HG02884 (cell line): ENCODE data around the gene MDK.

Experiments
- ATAC-seq: cut with Tn5 transposase; IDR thresholded peaks from one replicate; pipeline ENCODE4 v1.9.1; 2021; ENCODE audit warnings: mild to moderate bottlenecking, moderate library complexity; ENCODE audit not compliant: unreplicated experiment

Gene MDK

DNA sequence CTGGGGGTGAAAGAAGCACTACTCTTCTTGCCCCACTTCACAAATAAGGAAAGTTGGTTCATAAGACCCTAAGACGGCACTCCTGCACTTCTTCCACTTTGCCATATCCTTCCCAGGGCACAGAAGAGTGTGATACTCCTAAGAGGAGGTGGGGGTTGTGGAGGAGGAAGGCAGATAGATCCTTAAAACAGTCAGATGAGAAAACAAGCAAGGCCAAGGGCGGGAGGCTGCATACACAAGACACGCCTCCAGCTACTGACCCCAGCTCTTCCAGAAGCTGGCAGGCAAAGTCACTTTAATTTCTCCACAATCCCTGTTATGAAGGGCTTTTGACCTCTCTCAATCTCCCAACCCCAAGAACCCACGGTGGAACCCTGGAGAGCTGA lies 11.8 kb downstream of the MDK start:
- ATAC-seq: no peak

DNA sequence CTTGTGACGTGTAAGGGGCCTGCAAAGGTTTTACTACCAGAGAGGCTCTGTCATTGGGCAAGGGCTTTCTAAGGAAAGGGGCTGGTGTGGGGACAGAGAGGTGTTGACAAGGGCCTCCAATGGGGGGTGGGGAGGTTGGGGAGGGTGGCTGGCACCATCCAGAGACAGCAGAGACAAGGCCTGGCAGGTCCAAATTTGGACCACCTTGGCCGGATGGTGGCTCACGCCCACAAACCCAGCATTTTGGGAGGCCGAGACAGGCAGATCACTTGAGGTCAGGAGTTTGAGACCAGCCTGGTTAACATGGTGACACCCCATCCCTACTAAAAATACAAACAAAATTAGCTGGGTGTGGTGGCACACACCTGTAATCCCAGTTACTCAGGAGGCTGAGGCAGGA lies 12.3 kb downstream of the MDK start:
- no peak for ATAC-seq

DNA sequence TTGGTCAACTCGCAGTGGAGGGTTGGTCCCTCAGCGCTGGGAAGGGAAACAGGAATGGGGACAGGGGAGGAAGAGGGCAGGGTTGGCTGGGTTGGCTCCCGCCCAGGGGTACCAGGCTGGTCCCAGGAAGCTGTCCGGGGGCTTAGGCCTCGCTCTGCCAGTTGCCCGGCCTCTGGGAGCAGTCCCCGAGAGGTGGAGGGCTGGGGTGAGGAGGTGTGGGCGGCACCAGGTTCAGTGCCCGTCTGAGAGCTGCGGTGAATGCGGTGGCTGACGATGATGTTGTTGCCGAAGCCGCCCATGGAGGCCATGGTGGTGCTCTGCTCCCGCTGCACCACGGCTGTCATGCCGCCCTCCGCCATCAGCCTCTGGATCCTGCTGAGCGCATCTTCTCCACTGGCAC lies 16.1 kb downstream of the MDK start:
- ATAC-seq: no peak

DNA sequence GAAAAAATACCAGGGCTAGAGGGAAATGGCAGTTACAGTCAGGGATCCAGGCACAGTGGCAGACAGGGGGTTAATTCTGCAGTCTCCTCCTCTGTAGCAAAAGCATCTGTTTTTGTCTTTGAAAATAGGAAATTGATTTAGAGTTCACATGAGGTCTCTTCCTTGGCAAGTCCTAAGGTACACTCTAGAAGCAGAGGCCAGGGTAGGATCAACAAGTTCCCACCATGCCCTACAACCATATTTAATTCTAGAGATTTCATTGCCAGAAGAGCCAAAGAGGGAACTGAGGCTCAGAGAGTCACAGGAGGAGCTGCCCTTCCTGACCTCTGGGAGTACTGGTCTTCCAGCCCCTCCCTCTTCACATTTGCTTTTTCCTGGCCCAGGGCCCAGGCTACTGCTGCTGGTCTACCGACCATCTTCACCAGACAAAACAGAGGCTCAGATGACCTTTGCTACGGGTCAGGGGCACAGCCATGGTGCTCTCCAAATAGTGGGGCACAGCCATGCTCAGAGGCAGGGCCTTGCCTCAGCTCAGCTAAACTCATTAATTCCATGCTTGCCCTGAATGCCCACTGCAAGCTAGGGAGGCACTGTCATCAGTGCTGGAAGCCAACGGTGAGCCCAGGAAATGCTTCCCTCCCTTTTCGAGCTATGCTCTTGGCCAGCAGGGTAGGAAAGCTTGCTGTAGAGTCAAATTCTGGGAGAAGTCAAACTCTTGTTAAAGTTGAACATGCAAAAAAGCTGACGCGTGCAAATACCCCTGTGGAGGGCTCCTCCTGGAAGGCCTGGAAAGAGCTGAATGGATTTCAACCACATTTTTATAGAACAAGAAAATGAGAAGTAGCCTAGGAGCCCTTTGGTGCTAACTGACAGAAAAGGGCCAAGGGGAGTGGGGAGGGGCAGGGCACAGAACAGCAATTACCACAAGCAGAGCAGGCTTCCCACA lies 21.8 kb downstream of the MDK start:
- ATAC-seq: no peak

DNA sequence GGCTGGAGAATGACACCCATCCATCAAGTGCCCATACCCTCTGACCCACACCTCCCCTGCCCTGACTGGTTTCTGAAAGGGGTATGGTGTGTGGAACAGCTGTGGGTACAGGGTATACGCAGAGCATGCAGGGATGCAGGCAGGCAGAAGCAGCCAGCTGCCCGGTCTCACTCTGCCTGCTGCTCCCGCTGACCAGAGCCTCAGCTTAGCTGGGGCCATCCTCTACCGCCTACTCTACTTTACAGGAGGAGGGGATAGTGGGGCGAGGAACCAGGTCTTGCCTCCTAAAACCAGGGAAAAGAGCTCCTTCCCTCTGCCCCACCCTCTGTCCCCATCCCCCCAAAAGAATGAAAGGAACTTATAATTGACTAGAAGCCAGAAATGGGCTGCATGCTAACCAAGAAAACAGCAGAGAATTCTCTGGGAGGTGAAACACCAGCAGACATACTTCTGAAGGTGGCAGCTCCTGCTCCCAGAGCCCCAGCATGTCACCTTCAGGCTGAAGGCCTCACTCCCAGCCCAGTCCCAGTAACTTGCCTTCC lies 23.1 kb downstream of the MDK start:
- ATAC-seq: no peak

DNA sequence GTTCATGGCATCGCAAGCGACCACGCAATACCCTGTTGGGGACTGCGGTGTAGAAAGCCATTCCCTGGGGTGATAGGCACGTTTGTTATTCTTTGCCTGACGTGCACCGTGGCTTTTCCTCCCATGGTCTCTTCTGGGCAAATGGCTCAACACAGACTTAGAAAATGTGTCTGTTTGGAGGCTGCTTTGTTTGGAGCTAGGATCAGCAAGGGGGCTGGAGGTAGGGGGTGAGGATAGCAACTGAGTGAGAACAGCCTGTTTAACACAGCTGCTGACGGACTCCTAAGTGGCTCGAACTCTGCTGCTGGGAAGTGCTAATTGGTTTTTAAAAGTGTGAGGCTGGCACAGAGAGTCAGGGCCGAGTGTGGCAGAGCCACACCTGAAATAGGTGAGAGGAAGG lies 26.2 kb downstream of the MDK start:
- ATAC-seq: no peak

DNA sequence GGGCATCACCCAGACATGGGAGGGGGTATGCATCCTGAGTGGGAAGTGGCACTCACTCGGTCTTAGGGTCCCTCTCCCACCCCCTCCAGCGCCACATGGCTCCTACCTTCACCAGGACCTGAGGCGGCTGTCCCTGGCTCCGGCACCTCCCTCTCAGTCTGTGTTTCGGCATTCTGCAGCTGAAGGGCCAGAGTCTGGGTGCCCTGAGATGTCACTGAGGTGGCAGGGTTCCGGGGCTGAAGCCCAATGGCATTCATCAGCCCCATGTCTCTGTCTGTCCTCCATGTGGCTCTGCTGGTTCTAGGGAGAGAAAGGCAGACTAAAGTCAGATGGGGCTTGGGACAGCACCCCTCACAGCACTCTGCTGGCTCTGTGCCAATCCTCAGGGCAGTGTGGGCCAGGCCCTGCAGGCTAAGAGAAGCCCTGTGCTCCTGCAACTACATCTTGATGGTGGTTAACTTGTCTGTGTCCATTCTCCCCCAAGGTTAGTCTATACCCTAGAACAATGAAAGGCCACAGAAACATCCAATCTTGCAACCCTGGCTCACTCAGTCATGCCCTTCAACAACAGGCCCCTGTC lies 27.0 kb downstream of the MDK start:
- no peak for ATAC-seq

DNA sequence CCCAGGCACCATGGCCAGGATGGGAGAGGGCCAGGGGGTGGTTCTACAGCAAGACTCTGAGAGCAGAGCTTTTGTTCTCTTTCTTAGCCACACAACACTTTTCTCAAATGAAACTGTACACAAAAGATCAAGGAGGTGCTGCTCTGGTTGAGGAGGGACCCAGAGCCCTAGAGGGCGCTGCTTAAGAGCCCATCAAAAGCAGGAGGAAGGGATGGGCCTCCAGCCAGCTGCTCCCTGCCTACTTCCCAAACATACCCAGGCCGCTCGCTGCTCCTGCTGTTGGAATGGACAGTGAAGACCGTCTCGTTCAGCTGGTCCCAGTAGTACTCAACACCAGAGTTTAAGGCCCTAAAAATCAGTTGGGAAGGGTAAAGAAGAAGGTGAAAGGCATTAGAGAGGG lies 28.6 kb downstream of the MDK start:
- no peak for ATAC-seq

DNA sequence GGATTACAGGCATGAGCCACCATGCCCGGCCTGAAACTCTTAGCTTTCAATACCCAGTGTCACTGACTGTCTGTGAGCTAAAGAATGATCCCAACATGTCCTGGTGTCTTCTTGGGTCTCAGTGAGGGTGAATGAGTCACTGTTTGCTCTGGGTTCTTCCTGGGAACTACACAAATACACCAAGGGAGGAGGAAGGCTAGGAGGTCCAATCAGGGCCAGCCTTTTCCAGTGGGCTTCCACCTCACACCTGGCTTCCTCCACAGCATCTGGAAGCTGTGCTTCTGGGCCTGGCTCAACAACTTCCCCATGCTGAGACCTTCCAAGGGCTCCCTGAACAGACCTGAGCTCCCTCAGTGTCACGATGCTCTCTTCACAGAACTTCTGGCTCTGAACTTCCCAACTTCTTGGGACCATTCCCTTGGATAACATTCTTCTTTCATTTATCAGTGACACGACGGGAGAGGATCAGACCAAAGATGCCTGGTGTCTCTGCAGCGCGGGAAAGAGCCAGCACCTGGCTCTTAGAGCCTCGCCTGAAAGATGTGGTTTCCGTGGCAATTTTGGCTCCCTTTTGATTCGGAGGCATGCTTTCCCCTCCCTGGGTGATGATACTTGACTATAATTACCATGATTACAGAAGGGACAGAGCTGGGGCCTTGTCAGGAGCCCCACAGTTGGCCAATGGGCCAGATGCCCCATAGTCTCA lies 32.4 kb downstream of the MDK start:
- ATAC-seq: no peak

DNA sequence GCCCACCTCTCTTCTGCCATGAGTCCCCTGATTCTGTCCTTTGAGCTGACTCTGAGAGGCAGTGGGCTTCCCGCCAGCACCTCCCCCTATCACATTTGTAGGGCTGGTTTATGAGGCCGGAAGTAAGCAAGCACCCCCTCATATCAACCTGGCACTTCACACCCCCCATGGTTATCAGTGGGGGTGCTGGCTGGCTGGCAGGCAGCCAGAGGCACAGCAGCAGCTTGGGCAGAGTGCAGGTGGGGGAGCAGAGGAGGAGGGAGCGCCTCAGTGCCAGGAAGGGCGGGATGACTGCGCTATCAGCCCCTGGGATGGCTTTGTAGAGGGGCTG lies 33.0 kb downstream of the MDK start:
- ATAC-seq: no peak

DNA sequence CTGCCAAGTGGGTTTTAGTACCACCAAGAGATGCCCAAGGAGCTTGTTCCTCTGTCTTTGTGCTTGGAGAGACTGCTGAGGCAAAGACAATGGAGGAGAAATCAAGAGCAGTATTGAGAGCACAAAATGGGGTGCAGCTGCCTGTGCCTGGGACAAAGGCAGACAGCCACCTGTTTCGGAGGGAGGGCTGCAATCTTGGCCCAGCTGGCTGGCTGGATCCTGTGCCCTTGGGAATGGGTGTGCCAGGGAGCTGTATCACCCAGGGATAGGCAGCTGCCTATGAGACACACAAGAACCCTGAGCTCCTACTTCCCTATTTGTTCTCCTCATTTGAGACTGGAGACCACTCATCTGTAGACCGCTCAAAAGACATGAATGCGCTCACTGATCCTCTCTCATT lies 33.4 kb downstream of the MDK start:
- no peak for ATAC-seq

DNA sequence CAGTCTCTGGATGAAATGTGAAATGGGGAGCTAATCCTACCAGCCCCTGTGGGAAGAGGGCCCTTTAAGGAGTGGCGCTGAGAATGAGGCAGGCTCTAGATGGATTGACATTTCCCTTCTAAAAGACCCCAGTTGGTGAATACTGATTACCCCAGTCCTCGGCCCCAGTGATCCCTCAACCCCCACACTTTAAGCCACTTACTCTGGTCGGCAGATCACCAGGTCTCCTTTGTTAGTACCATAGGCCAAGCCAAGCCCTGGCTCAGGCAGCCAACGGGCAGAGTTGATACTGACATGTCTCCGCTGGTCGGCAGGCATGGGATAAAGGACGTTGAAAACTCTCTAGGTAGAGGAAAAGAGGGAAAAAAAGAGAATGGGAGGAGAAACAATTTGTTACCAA lies 36.2 kb downstream of the MDK start:
- no peak for ATAC-seq

DNA sequence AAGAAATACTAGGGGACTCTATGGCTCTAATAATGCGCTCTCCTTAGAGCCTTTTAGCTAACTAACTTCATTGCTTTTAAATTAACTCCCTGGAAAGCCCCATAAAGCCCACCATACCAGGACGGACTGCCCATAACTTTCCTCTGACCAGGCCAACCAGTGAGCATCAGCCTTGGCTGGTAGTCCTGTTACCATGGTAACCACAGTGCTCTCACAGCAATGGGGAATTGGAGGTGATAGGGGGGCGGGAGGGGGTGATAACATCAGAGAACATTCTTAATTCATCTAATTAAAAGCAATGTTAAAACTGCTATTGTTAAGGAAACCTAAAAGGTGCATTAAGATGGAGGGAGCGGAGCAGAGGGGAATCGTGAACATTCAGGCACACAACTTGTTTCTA lies 37.3 kb downstream of the MDK start:
- ATAC-seq: no peak

DNA sequence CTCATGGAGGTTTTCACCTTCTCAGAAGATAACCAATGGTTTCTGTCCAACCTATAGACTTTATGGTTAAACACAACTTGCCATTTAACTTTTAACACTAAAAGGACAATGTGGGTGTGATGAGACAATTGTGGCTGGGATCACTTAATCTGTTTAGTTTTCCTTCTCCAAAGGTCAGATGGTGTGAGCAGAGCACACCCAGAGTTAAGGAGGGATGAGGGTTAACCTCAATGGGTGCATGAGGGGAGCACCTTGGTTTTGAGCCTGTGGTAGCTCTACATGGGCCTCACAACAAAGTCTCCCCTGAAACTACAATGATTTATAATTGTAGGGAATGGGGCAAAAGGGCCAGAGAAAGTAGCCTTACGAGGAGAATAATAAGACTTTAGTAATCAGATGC lies 39.0 kb downstream of the MDK start:
- ATAC-seq: no peak

DNA sequence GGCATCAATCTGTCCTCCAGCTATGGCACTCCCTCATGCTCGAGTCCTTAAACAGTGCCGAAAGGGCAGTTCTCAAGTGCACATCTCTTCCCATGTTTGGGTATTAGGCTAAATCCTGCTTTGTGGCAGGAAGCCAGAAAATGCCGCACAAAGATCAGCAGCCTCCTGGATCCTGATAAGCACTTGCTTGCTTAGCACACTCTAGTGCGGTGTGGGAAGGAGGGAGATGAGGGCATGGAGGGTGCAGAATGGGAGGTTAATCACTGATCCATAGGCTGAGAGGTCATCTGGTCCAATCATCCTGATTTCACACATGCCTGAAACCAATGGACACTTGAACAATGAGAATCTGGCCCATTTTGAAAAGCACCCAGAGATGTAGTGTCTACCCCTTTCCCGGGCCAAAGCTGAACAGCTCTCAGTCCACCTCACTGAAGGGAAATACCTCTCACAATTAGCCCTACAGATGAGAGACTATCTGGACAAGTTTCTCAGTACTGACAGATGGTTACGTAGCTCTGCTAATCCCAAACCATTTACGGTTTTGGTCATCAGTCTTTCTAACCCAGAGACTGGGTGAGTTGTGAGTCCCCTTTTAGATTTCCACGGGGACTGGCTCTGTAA lies 39.9 kb downstream of the MDK start:
- no peak for ATAC-seq

DNA sequence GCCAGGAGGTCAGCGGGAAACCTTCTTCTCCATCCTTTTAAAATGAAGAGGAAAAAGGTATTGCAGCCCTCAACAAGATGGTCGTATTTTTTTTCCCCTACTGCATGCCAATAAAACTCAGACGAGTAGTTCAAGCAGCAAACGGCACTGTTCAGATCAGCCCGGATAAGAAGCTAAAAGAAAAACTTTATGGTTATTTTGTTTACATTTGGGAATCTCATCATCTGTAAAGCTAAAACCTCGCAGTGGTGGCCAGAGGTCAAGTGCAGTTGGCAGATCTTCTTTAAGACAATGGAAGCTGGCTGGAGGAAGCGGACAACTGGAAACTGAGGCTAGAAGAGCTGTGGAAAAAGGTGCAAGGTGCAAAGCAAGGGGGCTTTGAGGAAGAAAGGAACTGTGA lies 41.1 kb downstream of the MDK start:
- no peak for ATAC-seq

DNA sequence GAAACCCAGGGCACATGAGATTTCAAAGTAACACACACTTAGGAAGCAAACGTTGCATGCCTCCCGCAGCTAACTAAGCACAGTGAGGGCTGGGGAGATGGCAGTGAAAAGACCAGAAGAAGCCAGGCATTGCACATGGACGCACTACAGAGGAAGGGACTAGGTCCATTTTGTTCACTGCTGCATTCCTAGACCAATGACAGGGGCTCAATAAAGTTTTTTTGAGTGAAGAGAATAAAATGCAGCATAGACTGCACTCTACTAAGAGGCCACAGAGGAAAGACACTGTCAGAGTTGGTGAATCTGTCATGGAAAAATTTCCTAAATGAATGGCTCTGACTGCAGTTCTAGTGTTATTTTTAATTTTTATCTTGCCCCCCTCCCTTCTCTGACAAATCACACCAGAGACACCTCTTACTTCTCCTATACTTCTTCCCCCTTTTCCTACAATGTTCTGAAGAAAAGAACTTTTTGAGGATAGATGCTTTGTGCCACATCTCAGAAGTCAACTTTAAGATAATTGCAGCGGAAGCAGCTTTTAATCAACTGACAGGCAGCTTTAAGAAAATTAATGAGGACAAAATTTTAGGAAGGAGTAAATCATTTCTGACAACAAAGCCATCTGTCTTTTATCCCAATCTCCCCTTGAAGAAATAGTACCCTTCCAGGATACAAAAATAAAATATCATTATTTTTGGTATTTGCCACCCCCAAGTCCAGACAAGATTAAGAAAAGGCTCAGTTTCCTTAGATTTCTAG lies 44.9 kb downstream of the MDK start:
- ATAC-seq: no peak

DNA sequence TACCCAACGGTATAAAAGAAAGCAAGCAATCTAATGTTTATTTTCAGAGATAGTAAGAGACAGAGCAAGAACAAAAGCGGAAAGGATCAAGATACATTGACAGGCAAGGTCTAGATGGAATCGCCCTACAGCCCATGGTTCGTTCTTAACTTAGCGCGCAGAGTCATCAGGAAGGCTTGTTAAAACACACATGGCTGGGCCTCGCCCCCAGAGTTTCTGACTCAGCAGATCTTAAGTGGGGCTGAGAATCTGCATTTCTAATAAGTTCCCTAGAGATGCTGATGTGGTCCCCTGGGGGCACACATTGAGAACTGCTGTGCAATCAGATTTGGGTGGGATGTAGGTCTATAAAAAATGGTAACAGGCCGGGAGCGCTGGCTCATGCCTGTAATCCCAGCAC lies 45.9 kb downstream of the MDK start:
- ATAC-seq: no peak

DNA sequence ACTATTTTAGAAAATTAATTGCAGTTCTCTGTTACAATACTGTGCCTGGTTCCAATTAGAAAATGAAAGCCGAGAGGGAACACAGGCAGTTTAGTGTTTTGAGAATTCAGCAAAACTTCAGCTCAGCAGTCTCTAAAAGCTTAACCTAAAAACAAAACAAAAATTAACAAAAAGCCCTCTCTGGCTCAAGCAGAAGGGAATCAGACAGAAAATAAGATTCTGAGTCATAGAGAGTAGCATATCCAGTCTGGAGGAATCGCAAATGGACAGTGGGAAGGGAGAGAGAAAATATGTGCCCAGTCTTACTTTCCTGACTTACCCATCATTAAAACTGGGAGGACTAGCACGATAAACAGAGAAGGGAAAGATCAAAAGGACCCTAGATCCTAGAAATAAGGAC lies 48.2 kb downstream of the MDK start:
- ATAC-seq: no peak

DNA sequence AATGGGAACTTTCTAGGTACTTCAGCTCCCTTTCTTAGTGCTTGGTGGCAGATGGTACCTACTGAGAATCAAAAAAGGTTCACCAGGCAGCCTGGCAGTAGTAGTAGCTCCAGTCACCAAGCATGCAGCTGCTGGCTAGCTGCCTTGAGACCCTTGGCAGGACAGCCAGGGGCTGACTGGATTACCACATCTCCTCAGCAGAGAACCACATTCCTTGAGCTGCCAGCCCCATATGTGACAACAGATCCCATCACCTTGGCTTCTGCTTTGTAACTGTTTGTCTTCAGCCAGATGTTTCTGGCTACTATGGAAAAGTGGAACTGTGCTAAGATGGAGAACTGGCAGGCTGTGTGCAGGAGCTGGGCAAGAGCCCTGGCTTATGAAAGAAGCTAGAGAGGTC lies 49.7 kb downstream of the MDK start:
- no peak for ATAC-seq
